ENCODE measurements around the gene NOS3.
A peak's percentile ranks its signal among the peaks of the same experiment; 100 is the strongest.

NOS3 gene

GRCh38 chr7:151060416-151061212 is 69.8 kb downstream of the NOS3 start:
- H3K9ac ChIP-seq (ENCODE audit: low read length in 5 of 5) = peak overlapping the region in 4 of 5 donors; percentile 64 to 83 (median 70)
- peaks cover 0 to 25% (median 14%) of the 10 kb centered on the region in 5 donors for H3K36me3 ChIP-seq (ENCODE audit: control insufficient read depth in 5 of 5, insufficient read depth in 5 of 5, low read length in 5 of 5)
- peak overlapping the region; percentile 97 for H3K27ac ChIP-seq (ENCODE audit: low read depth, low read length)
- H3K4me3 ChIP-seq (ENCODE audit: low read depth in 1 of 5, low read length in 5 of 5) = peak overlapping the region; percentile 66 to 95 (median 93)
- no peaks in the 10 kb centered on the region for H3K9me3 ChIP-seq (ENCODE audit: control insufficient read depth in 5 of 5, low read length in 5 of 5)
- H3K4me1 ChIP-seq (ENCODE audit: control insufficient read depth in 5 of 5, insufficient read depth in 5 of 5, low read length in 5 of 5) = peaks cover 6 to 60% (median 56%) of the 10 kb centered on the region in 5 donors
- no peaks in the 10 kb centered on the region for H3K27me3 ChIP-seq (ENCODE audit: control insufficient read depth in 5 of 5, insufficient read depth in 4 of 5, low read length in 5 of 5)

- peaks cover 6 to 60% (median 55%) of the 10 kb centered on the region in 5 donors for H3K4me1 ChIP-seq (ENCODE audit: control insufficient read depth in 5 of 5, insufficient read depth in 5 of 5, low read length in 5 of 5)
Observed at GRCh38 chr7:151061213-151062110, 70.6 kb downstream of the NOS3 start.

GRCh38 chr7:151062111-151062398 is 71.2 kb downstream of the NOS3 start:
- H3K9ac ChIP-seq (ENCODE audit: low read length in 5 of 5) = no peak overlapping the region
- H3K4me1 ChIP-seq (ENCODE audit: control insufficient read depth in 5 of 5, insufficient read depth in 5 of 5, low read length in 5 of 5) = peaks cover 4 to 55% (median 49%) of the 10 kb centered on the region in 5 donors
- H3K36me3 ChIP-seq (ENCODE audit: control insufficient read depth in 5 of 5, insufficient read depth in 5 of 5, low read length in 5 of 5) = peaks cover 0 to 40% (median 28%) of the 10 kb centered on the region in 5 donors
- H3K9me3 ChIP-seq (ENCODE audit: control insufficient read depth in 5 of 5, low read length in 5 of 5) = no peaks in the 10 kb centered on the region
- H3K27ac ChIP-seq (ENCODE audit: low read depth, low read length) = no peak overlapping the region
- H3K27me3 ChIP-seq (ENCODE audit: control insufficient read depth in 5 of 5, insufficient read depth in 4 of 5, low read length in 5 of 5) = no peaks in the 10 kb centered on the region
- H3K4me3 ChIP-seq (ENCODE audit: low read depth in 1 of 5, low read length in 5 of 5) = no peak overlapping the region

More at GRCh38 chr7:151061213-151062110, 70.6 kb downstream of the NOS3 start:
- Histone ChIP-seq H3K9me3 (ENCODE audit: control insufficient read depth in 5 of 5, low read length in 5 of 5) (no peaks in the 10 kb centered on the region), H3K27me3 (ENCODE audit: control insufficient read depth in 5 of 5, insufficient read depth in 4 of 5, low read length in 5 of 5) (no peaks in the 10 kb centered on the region), H3K9ac (ENCODE audit: low read length in 5 of 5) (peak overlapping the region in 3 of 5 donors; percentile 11 to 83 (median 71)), H3K27ac (ENCODE audit: low read depth, low read length) (peak overlapping the region; percentile 16), H3K4me3 (ENCODE audit: low read depth in 1 of 5, low read length in 5 of 5) (peak overlapping the region in 1 of 5 donors; percentile 95), H3K36me3 (ENCODE audit: control insufficient read depth in 5 of 5, insufficient read depth in 5 of 5, low read length in 5 of 5) (peaks cover 0 to 34% (median 22%) of the 10 kb centered on the region in 5 donors)

GRCh38 chr7:151062399-151063211 is 71.8 kb downstream of the NOS3 start:
- Histone ChIP-seq H3K36me3 (ENCODE audit: control insufficient read depth in 5 of 5, insufficient read depth in 5 of 5, low read length in 5 of 5) (peaks cover 0 to 45% (median 33%) of the 10 kb centered on the region in 5 donors), H3K9me3 (ENCODE audit: control insufficient read depth in 5 of 5, low read length in 5 of 5) (no peaks in the 10 kb centered on the region), H3K9ac (ENCODE audit: low read length in 5 of 5) (no peak overlapping the region), H3K27me3 (ENCODE audit: control insufficient read depth in 5 of 5, insufficient read depth in 4 of 5, low read length in 5 of 5) (no peaks in the 10 kb centered on the region), H3K4me1 (ENCODE audit: control insufficient read depth in 5 of 5, insufficient read depth in 5 of 5, low read length in 5 of 5) (peaks cover 3 to 49% (median 44%) of the 10 kb centered on the region in 5 donors), H3K4me3 (ENCODE audit: low read depth in 1 of 5, low read length in 5 of 5) (peak overlapping the region in 1 of 5 donors; percentile 26), H3K27ac (ENCODE audit: low read depth, low read length) (peak overlapping the region; percentile 72)

- Histone ChIP-seq H3K9me3 (ENCODE audit: control insufficient read depth in 5 of 5, low read length in 5 of 5) (no peaks in the 10 kb centered on the region), H3K27ac (ENCODE audit: low read depth, low read length) (peak overlapping the region; percentile 72), H3K9ac (ENCODE audit: low read length in 5 of 5) (peak overlapping the region in 2 of 5 donors; percentile 35 to 56), H3K4me1 (ENCODE audit: control insufficient read depth in 5 of 5, insufficient read depth in 5 of 5, low read length in 5 of 5) (peaks cover 3 to 46% (median 43%) of the 10 kb centered on the region in 5 donors), H3K4me3 (ENCODE audit: low read depth in 1 of 5, low read length in 5 of 5) (no peak overlapping the region), H3K36me3 (ENCODE audit: control insufficient read depth in 5 of 5, insufficient read depth in 5 of 5, low read length in 5 of 5) (peaks cover 0 to 51% (median 39%) of the 10 kb centered on the region in 5 donors), H3K27me3 (ENCODE audit: control insufficient read depth in 5 of 5, insufficient read depth in 4 of 5, low read length in 5 of 5) (no peaks in the 10 kb centered on the region)
Observed at GRCh38 chr7:151063212-151063561, 72.4 kb downstream of the NOS3 start.
